Adrenal gland (tissue), 12 donors: ENCODE measurements around the gene CIZ1. TPM values are rescaled to one million over a fixed set of nuclear protein-coding genes. Genes with fewer than 3 reads are reported as not detected.

Experiments
- DNase-seq, 7 donors: peaks; one replicate each; pipeline ENCODE4 v3.0.0-alpha.2; 2019 to 2020
- H3K27ac ChIP-seq, 5 donors: fragments of 200-600 bp; sonication (generic) in 4 of 5; 1 replicate in 3 of 5; 2 replicates in 2 of 5; pipeline versions ENCODE4 v1.5.1 to v1.8.0; 2016 to 2020; ENCODE audit warnings: mild to moderate bottlenecking in 1 of 5
- H3K27me3 ChIP-seq: fragments of 200-600 bp; 2 replicates; pipeline ENCODE4 v1.8.0; 2021
- H3K36me3 ChIP-seq, 2 donors: fragments of 200-600 bp; replicated peaks in 1 of 2; 1 replicate in 1 of 2; 2 replicates in 1 of 2; pipeline versions ENCODE4 v1.5.1 to v1.8.0; 2018 to 2022
- H3K4me1 ChIP-seq, 2 donors: fragments of 200-600 bp; replicated peaks in 1 of 2; 1 replicate in 1 of 2; 2 replicates in 1 of 2; pipeline versions ENCODE4 v1.5.1 to v1.8.0; 2018 to 2021
- H3K4me3 ChIP-seq, 4 donors: fragments of 200-600 bp; sonication (generic) in 3 of 4; one replicate each; pipeline ENCODE4 v1.5.1; 2016 to 2018
- H3K9me3 ChIP-seq, 3 donors: fragments of 200-600 bp; sonication (generic) in 1 of 3; replicated peaks in 1 of 3; 1 replicate in 2 of 3; 2 replicates in 1 of 3; pipeline versions ENCODE4 v1.5.1 to v1.8.0; 2016 to 2021
- CTCF ChIP-seq, 6 experiments: fragments of 450-650 bp in 4 of 6; fragments of 200-600 bp in 2 of 6; sonication (generic) in 1 of 6; IDR thresholded peaks; 1 replicate in 5 of 6; 2 replicates in 1 of 6; pipeline versions ENCODE4 v1.5.1 to v1.8.0; 2016 to 2021; ENCODE audit warnings: antibody characterized with exemption in 6 of 6, mild to moderate bottlenecking in 2 of 6, moderate library complexity in 1 of 6
- POLR2A ChIP-seq, 2 donors: fragments of 450-650 bp; IDR thresholded peaks; one replicate each; pipeline ENCODE4 v1.6.1; 2017; ENCODE audit warnings: antibody characterized with exemption in 2 of 2, mild to moderate bottlenecking in 2 of 2, moderate library complexity in 1 of 2
- WGBS, 4 donors: extraction: QIAGEN DNeasy Blood & Tissue Kit in 2 of 4; methylation state at CpG; one replicate each; pipeline versions ENCODE4 v1.1.5 to v1.1.7; 2013 to 2017; 5-methylcytosine and 5-hydroxymethylcytosine counted together
- intact Hi-C, 2 donors: fragments of 100-400 bp; cut with DNase I; formaldehyde crosslinking; loops; one replicate each; pipeline versions ENCODE4 v1.14.1 to v1.15.0; 2022 to 2023
- polyA plus RNA-seq, 3 donors: library from polyadenylated mRNA; stranded (reverse); fragments of 200-250 nt in 2 of 3; fragments of 350-450 nt in 1 of 3; fragmentation: Illumina TruSeq in 1 of 3; extraction: RNeasy Lipid Tissue Mini Kit (QIAGEN cat#74804) in 1 of 3; gene quantifications; one replicate each; pipeline ENCODE4 v1.2.3, GENCODE V29; 2013 to 2014
- total RNA-seq, 9 donors: library from RNA; depleted of rRNA in 4 of 9; stranded (reverse); fragments of >200 nt in 4 of 9; fragments of 120-200 nt in 1 of 9; fragmentation: NEBNext Ultra II Directional in 1 of 9; extraction: Animal tissue kit (Norgen Biotek cat#: 25700) in 1 of 9; gene quantifications; one replicate each; pipeline versions ENCODE4 v1.1.0 to v1.2.4, GENCODE V29; 2013 to 2023
- donor health status: healthy with polysubstance abuse.
- donor health status: Bipolar disorder and iron deficiency.
- donor health status: DM: yes; HTN: yes; CAD: no.
- donor health status: DM: no; HTN: no; CAD: no.
- donor health status: DM: no; HTN: no; CAD: no.
- donor health status: DM: yes; HTN: yes; CAD: no.

The CIZ1 gene
- total and polyA plus RNA-seq, 12 donors = 25.3 to 142 (median 80.4) TPM

- Histone ChIP-seq H3K4me3 (peak within 1 kb of the TSS; percentile 58 to 89 (median 75)), H3K27ac (peak within 1 kb of the TSS in 4 of 5 donors; percentile 56 to 82 (median 80)), H3K36me3 (peaks cover 0 to 14% of the 10 kb centered on the region in 2 donors), H3K4me1 (peaks cover 27 to 41% of the 10 kb centered on the region in 2 donors), H3K9me3 (no peaks in the 10 kb centered on the region), H3K27me3 (no peaks in the 10 kb centered on the region)
- peak; percentile 95 to 97 (median 96) for DNase-seq
- peak; percentile 73 to 87 for TF ChIP-seq POLR2A (IDR thresholded peaks at IDR 0.05)
- TF ChIP-seq CTCF (IDR thresholded peaks at IDR 0.05) = no peak
- intact Hi-C loops = no loop called here
- WGBS, 4 donors = 0 to 1% (median 0%) methylated on average over 3 to 74 of the region's 77 CpGs; no CpG with 5 or more reads in 1 of the 4 donors
Measured at GRCh38 chr9:128159784-128160602, 31.4 kb downstream of the CIZ1 start, which contains the start of gene BBLN. Gene BBLN (plus strand): TSS chr9:128160265. CDS start chr9:128160408, 143 bp downstream.

GRCh38 chr9:128159522-128159783, 31.9 kb downstream of the CIZ1 start:
- no peaks in the 10 kb centered on the region for H3K9me3 ChIP-seq
- TF ChIP-seq CTCF (IDR thresholded peaks at IDR 0.05) (no peak), POLR2A (IDR thresholded peaks at IDR 0.05) (no peak)
- peaks cover 0 to 12% of the 10 kb centered on the region in 2 donors for H3K36me3 ChIP-seq
- H3K4me1 ChIP-seq = peaks cover 27 to 36% of the 10 kb centered on the region in 2 donors
- H3K27ac ChIP-seq = peak overlapping the region in 2 of 5 donors; percentile 45 to 82
- H3K27me3 ChIP-seq = no peaks in the 10 kb centered on the region
- DNase-seq = peak in 2 of 7 donors; percentile 49 to 52
- WGBS, 4 donors = 23 to 60% (median 42%) methylated on average over 5 to 11 of the region's 11 CpGs
- peak overlapping the region in 1 of 4 donors; percentile 58 for H3K4me3 ChIP-seq
- intact Hi-C loops = no loop called here

- no peak for TF ChIP-seq POLR2A (IDR thresholded peaks at IDR 0.05)
- 73 to 85% (median 78%) methylated on average over 7 of the region's 7 CpGs for WGBS, 4 donors
- intact Hi-C loops = no loop called here
- Histone ChIP-seq H3K4me1 (peaks cover 4 to 8% of the 10 kb centered on the region in 2 donors), H3K4me3 (no peak overlapping the region), H3K27ac (no peak overlapping the region), H3K27me3 (no peaks in the 10 kb centered on the region), H3K9me3 (no peaks in the 10 kb centered on the region), H3K36me3 (no peaks in the 10 kb centered on the region)
- no peak for DNase-seq
Measured at GRCh38 chr9:128155736-128156500, 35.5 kb downstream of the CIZ1 start.

GRCh38 chr9:128153947-128154695, 37.3 kb downstream of the CIZ1 start:
- H3K4me3 ChIP-seq = no peak overlapping the region
- peaks cover 0 to 4% of the 10 kb centered on the region in 2 donors for H3K4me1 ChIP-seq
- TF ChIP-seq POLR2A (IDR thresholded peaks at IDR 0.05) (no peak), CTCF (IDR thresholded peaks at IDR 0.05) (no peak)
- H3K36me3 ChIP-seq = no peaks in the 10 kb centered on the region
- 88 to 93% (median 88%) methylated on average over 8 to 13 of the region's 13 CpGs; no CpG with 5 or more reads in 1 of the 4 donors for WGBS, 4 donors
- H3K9me3 ChIP-seq = no peaks in the 10 kb centered on the region
- intact Hi-C loops = no loop called here
- no peak for DNase-seq
- no peak overlapping the region for H3K27ac ChIP-seq
- no peaks in the 10 kb centered on the region for H3K27me3 ChIP-seq
